ENCODE data around the gene FMN1. TPM values are rescaled to one million over a fixed set of nuclear protein-coding genes. Genes with fewer than 3 reads are reported as not detected.

The FMN1 gene
- total RNA-seq, 1 donor from 2014 or later = 4.0 TPM

GRCh38 chr15:33016405-33017024 lies 178.0 kb downstream of the FMN1 start:
- no peak for TF ChIP-seq CTCF (IDR thresholded peaks at IDR 0.05)
- Mint-ChIP-seq H3K4me3 (ENCODE audit: unreplicated experiment) (no peak overlapping the region), H3K36me3 (ENCODE audit: low read depth) (no peaks in the 10 kb centered on the region), H3K27me3 (ENCODE audit: low read depth) (no peaks in the 10 kb centered on the region), H3K27ac (ENCODE audit: unreplicated experiment) (no peak overlapping the region), H3K9me3 (ENCODE audit: low read depth) (no peaks in the 10 kb centered on the region), H3K4me1 (ENCODE audit: low read depth) (peaks cover 15% of the 10 kb centered on the region)
- no peak for DNase-seq (ENCODE audit: low spot score)

- H3K27ac Mint-ChIP-seq (ENCODE audit: unreplicated experiment) = no peak overlapping the region
- no peak overlapping the region for H3K4me3 Mint-ChIP-seq (ENCODE audit: unreplicated experiment)
- no peaks in the 10 kb centered on the region for H3K27me3 Mint-ChIP-seq (ENCODE audit: low read depth)
- peaks cover under 1% of the 10 kb centered on the region for H3K9me3 Mint-ChIP-seq (ENCODE audit: low read depth)
- no peaks in the 10 kb centered on the region for H3K36me3 Mint-ChIP-seq (ENCODE audit: low read depth)
- H3K4me1 Mint-ChIP-seq (ENCODE audit: low read depth) = peaks cover 15% of the 10 kb centered on the region
- TF ChIP-seq CTCF (IDR thresholded peaks at IDR 0.05) = no peak
- no peak for DNase-seq (ENCODE audit: low spot score)
Observed at GRCh38 chr15:33014586-33014985, 179.9 kb downstream of the FMN1 start.

GRCh38 chr15:33013827-33014445 lies 180.6 kb downstream of the FMN1 start:
- no peak for DNase-seq (ENCODE audit: low spot score)
- H3K27me3 Mint-ChIP-seq (ENCODE audit: low read depth) = no peaks in the 10 kb centered on the region
- H3K27ac Mint-ChIP-seq (ENCODE audit: unreplicated experiment) = peak overlapping the region; percentile 83
- TF ChIP-seq CTCF (IDR thresholded peaks at IDR 0.05) = no peak
- no peaks in the 10 kb centered on the region for H3K36me3 Mint-ChIP-seq (ENCODE audit: low read depth)
- no peak overlapping the region for H3K4me3 Mint-ChIP-seq (ENCODE audit: unreplicated experiment)
- H3K9me3 Mint-ChIP-seq (ENCODE audit: low read depth) = peaks cover 4% of the 10 kb centered on the region
- H3K4me1 Mint-ChIP-seq (ENCODE audit: low read depth) = peaks cover 21% of the 10 kb centered on the region

- peaks cover 40% of the 10 kb centered on the region for H3K4me1 Mint-ChIP-seq (ENCODE audit: low read depth)
- H3K36me3 Mint-ChIP-seq (ENCODE audit: low read depth) = no peaks in the 10 kb centered on the region
Observed at GRCh38 chr15:33011976-33012375, 182.5 kb downstream of the FMN1 start.

GRCh38 chr15:33009603-33010002 lies 184.9 kb downstream of the FMN1 start:
- no peaks in the 10 kb centered on the region for H3K27me3 Mint-ChIP-seq (ENCODE audit: low read depth)
- H3K36me3 Mint-ChIP-seq (ENCODE audit: low read depth) = no peaks in the 10 kb centered on the region
- peaks cover 59% of the 10 kb centered on the region for H3K4me1 Mint-ChIP-seq (ENCODE audit: low read depth)
- TF ChIP-seq CTCF (IDR thresholded peaks at IDR 0.05) = no peak
- DNase-seq (ENCODE audit: low spot score) = no peak
- no peak overlapping the region for H3K4me3 Mint-ChIP-seq (ENCODE audit: unreplicated experiment)
- H3K9me3 Mint-ChIP-seq (ENCODE audit: low read depth) = peaks cover 4% of the 10 kb centered on the region
- H3K27ac Mint-ChIP-seq (ENCODE audit: unreplicated experiment) = no peak overlapping the region

More at GRCh38 chr15:33011976-33012375, 182.5 kb downstream of the FMN1 start:
- Mint-ChIP-seq H3K27ac (ENCODE audit: unreplicated experiment) (no peak overlapping the region), H3K4me3 (ENCODE audit: unreplicated experiment) (no peak overlapping the region), H3K9me3 (ENCODE audit: low read depth) (peaks cover 4% of the 10 kb centered on the region), H3K27me3 (ENCODE audit: low read depth) (no peaks in the 10 kb centered on the region)
- no peak for DNase-seq (ENCODE audit: low spot score)
- TF ChIP-seq CTCF (IDR thresholded peaks at IDR 0.05) = no peak

Measured in chondrocyte (in vitro differentiated cells).